ENCODE results near the gene TENM3.

DNA sequence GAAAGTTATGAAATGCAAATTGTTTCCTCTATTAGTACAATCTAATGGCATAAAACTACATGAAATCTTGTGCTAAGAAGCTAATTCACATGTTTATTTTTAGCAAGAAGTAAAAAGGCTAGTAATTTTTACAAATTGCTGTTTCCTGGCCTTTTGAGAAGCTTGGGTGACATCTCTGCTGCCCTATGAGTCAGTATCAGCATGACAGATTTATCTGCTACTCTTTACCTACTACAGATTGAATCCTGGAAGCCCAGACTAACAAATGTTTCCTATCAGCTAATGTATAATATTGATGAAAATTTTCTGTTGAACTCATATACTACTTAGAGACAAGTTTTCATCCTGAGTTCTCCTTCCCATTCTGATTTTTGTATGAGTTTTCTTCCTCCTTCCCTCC lies 441.6 kb downstream of the TENM3 start:
- TF ChIP-seq POLR2AphosphoS5 (IDR thresholded peaks at IDR 0.05) (no peak), EP300 (IDR thresholded peaks at IDR 0.05; ENCODE audit: low read depth) (no peak), POLR2A (IDR thresholded peaks at IDR 0.05) (no peak)
- TF ChIP-seq, protein P1, sequence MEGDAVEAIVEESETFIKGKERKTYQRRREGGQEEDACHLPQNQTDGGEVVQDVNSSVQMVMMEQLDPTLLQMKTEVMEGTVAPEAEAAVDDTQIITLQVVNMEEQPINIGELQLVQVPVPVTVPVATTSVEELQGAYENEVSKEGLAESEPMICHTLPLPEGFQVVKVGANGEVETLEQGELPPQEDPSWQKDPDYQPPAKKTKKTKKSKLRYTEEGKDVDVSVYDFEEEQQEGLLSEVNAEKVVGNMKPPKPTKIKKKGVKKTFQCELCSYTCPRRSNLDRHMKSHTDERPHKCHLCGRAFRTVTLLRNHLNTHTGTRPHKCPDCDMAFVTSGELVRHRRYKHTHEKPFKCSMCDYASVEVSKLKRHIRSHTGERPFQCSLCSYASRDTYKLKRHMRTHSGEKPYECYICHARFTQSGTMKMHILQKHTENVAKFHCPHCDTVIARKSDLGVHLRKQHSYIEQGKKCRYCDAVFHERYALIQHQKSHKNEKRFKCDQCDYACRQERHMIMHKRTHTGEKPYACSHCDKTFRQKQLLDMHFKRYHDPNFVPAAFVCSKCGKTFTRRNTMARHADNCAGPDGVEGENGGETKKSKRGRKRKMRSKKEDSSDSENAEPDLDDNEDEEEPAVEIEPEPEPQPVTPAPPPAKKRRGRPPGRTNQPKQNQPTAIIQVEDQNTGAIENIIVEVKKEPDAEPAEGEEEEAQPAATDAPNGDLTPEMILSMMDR (IDR thresholded peaks at IDR 0.05): no peak
